ENCODE data around the gene LIPE. TPM values are rescaled to one million over a fixed set of nuclear protein-coding genes. Genes with fewer than 3 reads are reported as not detected.

The LIPE gene
- total RNA-seq, 4 donors from 2014 or later: 4.0 to 10.0 (median 7.4) TPM

DNA sequence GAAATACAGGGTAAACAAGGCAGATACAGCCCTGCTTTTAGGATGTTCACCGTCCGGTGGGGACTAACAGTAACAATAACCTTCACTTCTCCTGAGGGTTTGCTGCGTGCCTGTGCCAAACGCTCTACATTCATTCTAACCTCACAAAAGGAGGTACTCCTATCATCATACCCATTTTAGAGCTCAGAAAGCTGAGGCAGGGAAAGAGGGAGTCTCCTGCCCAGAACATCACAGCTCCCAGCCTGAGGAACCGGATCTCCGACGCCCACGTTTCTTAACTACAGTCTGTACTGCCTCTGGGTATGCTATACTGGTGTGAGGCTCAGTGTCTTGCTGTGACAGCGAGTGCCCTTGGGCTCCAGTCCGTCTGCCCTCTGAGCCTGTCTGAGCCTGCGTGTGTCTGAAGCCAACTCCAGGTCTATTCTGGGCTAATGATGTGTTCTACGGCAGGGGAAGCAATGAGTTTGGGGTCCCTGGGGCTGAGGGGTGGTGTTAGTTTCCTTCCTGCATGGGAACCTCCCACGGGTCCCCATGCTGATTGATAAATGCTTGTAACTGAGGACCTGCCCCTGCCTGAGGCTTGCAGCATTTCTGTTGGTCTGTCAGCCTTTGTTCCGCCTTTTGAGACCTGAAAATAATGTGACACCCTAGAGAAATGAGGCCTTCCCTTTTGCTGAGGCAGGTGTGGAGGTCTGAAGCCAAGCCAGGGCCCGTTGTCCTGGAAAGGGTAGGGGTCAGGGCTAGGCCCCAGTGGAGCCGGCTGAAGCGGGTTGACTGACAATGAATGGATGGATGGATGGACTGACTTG is 4.9 kb downstream of the LIPE start:
- DNase-seq: no peak
- H3K4me3 ChIP-seq (replicated peaks in 1 of 3): peak overlapping the region in 1 of 3 donors; percentile 43
- no peak for TF ChIP-seq POLR2A (IDR thresholded peaks at IDR 0.05)
- TF ChIP-seq, protein P1, sequence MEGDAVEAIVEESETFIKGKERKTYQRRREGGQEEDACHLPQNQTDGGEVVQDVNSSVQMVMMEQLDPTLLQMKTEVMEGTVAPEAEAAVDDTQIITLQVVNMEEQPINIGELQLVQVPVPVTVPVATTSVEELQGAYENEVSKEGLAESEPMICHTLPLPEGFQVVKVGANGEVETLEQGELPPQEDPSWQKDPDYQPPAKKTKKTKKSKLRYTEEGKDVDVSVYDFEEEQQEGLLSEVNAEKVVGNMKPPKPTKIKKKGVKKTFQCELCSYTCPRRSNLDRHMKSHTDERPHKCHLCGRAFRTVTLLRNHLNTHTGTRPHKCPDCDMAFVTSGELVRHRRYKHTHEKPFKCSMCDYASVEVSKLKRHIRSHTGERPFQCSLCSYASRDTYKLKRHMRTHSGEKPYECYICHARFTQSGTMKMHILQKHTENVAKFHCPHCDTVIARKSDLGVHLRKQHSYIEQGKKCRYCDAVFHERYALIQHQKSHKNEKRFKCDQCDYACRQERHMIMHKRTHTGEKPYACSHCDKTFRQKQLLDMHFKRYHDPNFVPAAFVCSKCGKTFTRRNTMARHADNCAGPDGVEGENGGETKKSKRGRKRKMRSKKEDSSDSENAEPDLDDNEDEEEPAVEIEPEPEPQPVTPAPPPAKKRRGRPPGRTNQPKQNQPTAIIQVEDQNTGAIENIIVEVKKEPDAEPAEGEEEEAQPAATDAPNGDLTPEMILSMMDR (IDR thresholded peaks at IDR 0.05): no peak
- no peaks in the 10 kb centered on the region for H3K36me3 ChIP-seq
- peak overlapping the region in 1 of 3 donors; percentile 69 for H3K27ac ChIP-seq
- no peaks in the 10 kb centered on the region for H3K27me3 ChIP-seq
- no peaks in the 10 kb centered on the region for H3K9me3 ChIP-seq
- 62 to 65% methylated on average over 15 to 16 of the region's 17 CpGs for WGBS, 2 donors
- intact Hi-C loops (cut with DNase I): no loop called here
- peaks cover 8 to 13% of the 10 kb centered on the region in 2 donors for H3K4me1 ChIP-seq

DNA sequence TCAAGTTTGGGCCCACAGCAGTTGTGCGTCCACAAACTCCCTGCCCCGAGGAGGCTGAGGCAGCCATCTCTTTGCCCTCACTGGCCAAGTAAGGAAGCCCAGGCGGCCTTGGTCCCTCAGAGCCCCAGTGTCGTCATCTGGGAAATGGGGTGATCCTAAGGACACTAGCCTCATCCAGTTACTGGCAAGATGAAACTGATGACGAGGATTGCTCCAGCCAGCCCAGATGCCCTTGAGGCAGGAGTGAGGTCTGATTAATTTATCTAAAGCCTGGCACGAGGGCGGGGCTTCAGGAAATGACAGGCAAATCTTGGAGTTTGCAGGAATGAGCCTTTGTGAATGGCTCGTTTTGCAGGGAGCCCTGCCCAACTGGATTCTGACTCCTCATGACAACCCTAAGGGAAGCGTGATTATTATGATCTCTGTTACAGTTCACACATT is 5.6 kb downstream of the LIPE start:
- intact Hi-C loops (cut with DNase I): no loop called here
- Histone ChIP-seq H3K4me1 (peaks cover 8 to 13% of the 10 kb centered on the region in 2 donors), H3K9me3 (no peaks in the 10 kb centered on the region), H3K36me3 (no peaks in the 10 kb centered on the region), H3K27ac (peak overlapping the region in 1 of 3 donors; percentile 69), H3K4me3 (replicated peaks in 1 of 3) (no peak overlapping the region), H3K27me3 (no peaks in the 10 kb centered on the region)
- 87% methylated on average over 8 to 9 of the region's 9 CpGs for WGBS, 2 donors
- DNase-seq: no peak
- TF ChIP-seq POLR2A (IDR thresholded peaks at IDR 0.05): no peak
- TF ChIP-seq, protein P1 (IDR thresholded peaks at IDR 0.05): no peak

DNA sequence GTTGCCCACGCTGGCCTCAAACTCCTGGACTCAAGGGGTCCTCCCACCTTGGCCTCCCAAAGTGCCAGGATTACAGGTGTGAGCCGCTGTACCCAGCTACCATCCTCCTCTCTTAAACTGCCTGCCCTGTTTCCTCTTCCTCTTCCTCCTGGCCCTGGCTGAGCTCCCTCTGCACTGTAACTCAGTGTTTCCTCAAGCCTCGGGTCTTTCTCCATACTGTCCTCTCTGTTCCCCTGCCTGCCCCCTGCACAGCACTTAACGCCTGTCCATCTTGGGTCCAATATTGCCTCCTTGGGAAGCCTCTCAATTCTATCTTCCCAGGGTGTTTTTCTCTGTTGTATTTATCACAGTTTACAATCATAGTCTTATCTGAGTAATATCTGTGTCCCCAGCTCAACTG is 6.1 kb downstream of the LIPE start:
- no peak for DNase-seq
- Histone ChIP-seq H3K36me3 (no peaks in the 10 kb centered on the region), H3K4me1 (peaks cover 8 to 13% of the 10 kb centered on the region in 2 donors), H3K4me3 (replicated peaks in 1 of 3) (no peak overlapping the region), H3K9me3 (no peaks in the 10 kb centered on the region), H3K27ac (peak overlapping the region in 1 of 3 donors; percentile 46), H3K27me3 (no peaks in the 10 kb centered on the region)
- intact Hi-C loops (cut with DNase I): no loop called here
- TF ChIP-seq, protein P1 (IDR thresholded peaks at IDR 0.05): no peak
- TF ChIP-seq POLR2A (IDR thresholded peaks at IDR 0.05): no peak
- 76 to 86% methylated on average over 3 to 4 of the region's 4 CpGs for WGBS, 2 donors

DNA sequence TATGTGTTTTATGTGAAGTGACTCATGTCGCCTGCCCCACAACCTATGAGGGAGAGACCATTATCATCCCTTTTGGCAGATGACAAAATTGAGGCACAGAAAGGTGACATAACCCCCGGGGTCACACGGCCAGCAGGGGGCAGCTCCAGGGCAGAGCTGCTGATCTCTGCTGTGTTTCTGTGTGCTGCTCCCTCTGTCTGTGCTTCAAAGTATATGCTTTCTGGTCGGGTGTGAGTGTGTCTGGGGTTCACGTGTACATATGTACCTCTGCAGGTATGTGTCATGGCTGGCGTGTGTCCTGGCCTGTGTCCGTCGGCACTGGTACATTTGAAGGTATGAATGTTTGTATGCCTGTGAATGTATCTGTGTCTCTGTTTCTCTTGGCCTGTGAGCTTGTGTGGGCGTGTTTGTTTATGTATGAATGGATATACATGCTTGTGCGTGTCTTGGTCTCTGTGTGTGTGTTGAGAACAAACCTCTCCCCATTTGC is 7.1 kb downstream of the LIPE start:
- DNase-seq: no peak

More for the DNA sequence above, 7.1 kb downstream of the LIPE start:
- no peaks in the 10 kb centered on the region for H3K36me3 ChIP-seq
- no peaks in the 10 kb centered on the region for H3K27me3 ChIP-seq
- no peaks in the 10 kb centered on the region for H3K9me3 ChIP-seq
- H3K4me1 ChIP-seq: peaks cover 8 to 13% of the 10 kb centered on the region in 2 donors
- H3K27ac ChIP-seq: no peak overlapping the region
- TF ChIP-seq POLR2A (IDR thresholded peaks at IDR 0.05): no peak
- TF ChIP-seq, protein P1 (IDR thresholded peaks at IDR 0.05): peak in 4 of 6 experiments; percentile 11 to 30 (median 22)
- H3K4me3 ChIP-seq (replicated peaks in 1 of 3): no peak overlapping the region
- intact Hi-C loops (cut with DNase I): no loop called here
- 51 to 65% methylated on average over 10 of the region's 10 CpGs for WGBS, 2 donors

All from thyroid gland (tissue), 4 donors.